Neuron (in vitro differentiated cells): ENCODE data around the gene JAK2.

Experiments
- H2AFZ ChIP-seq: one replicate; pipeline ENCODE4 v1.6.1; 2013; ENCODE audit warnings: low read depth, mild to moderate bottlenecking, inconsistent platforms, low read length, moderate library complexity
- H3K27me3 ChIP-seq: one replicate; pipeline ENCODE4 v1.6.1; 2013; ENCODE audit warnings: low read length; ENCODE audit not compliant: insufficient read depth
- H3K36me3 ChIP-seq: one replicate; pipeline ENCODE4 v1.6.1; 2013; ENCODE audit warnings: low read length; ENCODE audit not compliant: insufficient read depth
- H3K4me1 ChIP-seq: one replicate; pipeline ENCODE4 v1.6.1; 2013; ENCODE audit warnings: low read length; ENCODE audit not compliant: insufficient read depth
- H3K4me3 ChIP-seq: 2 replicates; pipeline ENCODE4 v1.5.1; 2013; ENCODE audit warnings: mild to moderate bottlenecking, low read length, moderate library complexity
- H3K9me3 ChIP-seq: one replicate; pipeline ENCODE4 v1.6.1; 2013; ENCODE audit warnings: low read length

JAK2 gene

GRCh38 chr9:4985386-4986266 lies 554 bp downstream of the JAK2 start:
- Histone ChIP-seq H2AFZ (peak overlapping the region; percentile 89), H3K36me3 (no peaks in the 10 kb centered on the region), H3K4me1 (peaks cover 18% of the 10 kb centered on the region), H3K4me3 (peak overlapping the region; percentile 92), H3K9me3 (no peaks in the 10 kb centered on the region), H3K27me3 (no peaks in the 10 kb centered on the region)

- H3K27me3 ChIP-seq = no peaks in the 10 kb centered on the region
- no peaks in the 10 kb centered on the region for H3K36me3 ChIP-seq
- H3K4me1 ChIP-seq = peaks cover 18% of the 10 kb centered on the region
- H3K4me3 ChIP-seq = peak overlapping the region; percentile 92
- no peaks in the 10 kb centered on the region for H3K9me3 ChIP-seq
- peak overlapping the region; percentile 89 for H2AFZ ChIP-seq
Observed at GRCh38 chr9:4986296-4986695, 1.2 kb downstream of the JAK2 start.

GRCh38 chr9:4986783-4987182 lies 1.7 kb downstream of the JAK2 start:
- Histone ChIP-seq H3K4me3 (no peak overlapping the region), H3K9me3 (no peaks in the 10 kb centered on the region), H3K4me1 (peaks cover 18% of the 10 kb centered on the region), H3K27me3 (no peaks in the 10 kb centered on the region), H3K36me3 (no peaks in the 10 kb centered on the region), H2AFZ (no peak overlapping the region)

- no peaks in the 10 kb centered on the region for H3K36me3 ChIP-seq
- peaks cover 18% of the 10 kb centered on the region for H3K4me1 ChIP-seq
- H3K27me3 ChIP-seq = no peaks in the 10 kb centered on the region
- H3K4me3 ChIP-seq = no peak overlapping the region
- H2AFZ ChIP-seq = no peak overlapping the region
- no peaks in the 10 kb centered on the region for H3K9me3 ChIP-seq
Observed at GRCh38 chr9:4987961-4988421, 2.9 kb downstream of the JAK2 start.

GRCh38 chr9:4992872-4993271 lies 7.8 kb downstream of the JAK2 start:
- Histone ChIP-seq H3K4me1 (no peaks in the 10 kb centered on the region), H3K4me3 (no peak overlapping the region), H3K36me3 (no peaks in the 10 kb centered on the region), H3K9me3 (no peaks in the 10 kb centered on the region), H2AFZ (no peak overlapping the region), H3K27me3 (no peaks in the 10 kb centered on the region)

- H3K36me3 ChIP-seq = no peaks in the 10 kb centered on the region
Observed at GRCh38 chr9:4994166-4994890, 9.3 kb downstream of the JAK2 start.

GRCh38 chr9:4997196-4997595 lies 12.1 kb downstream of the JAK2 start:
- H3K4me3 ChIP-seq = no peak overlapping the region
- no peak overlapping the region for H2AFZ ChIP-seq
- H3K36me3 ChIP-seq = no peaks in the 10 kb centered on the region
- H3K9me3 ChIP-seq = no peaks in the 10 kb centered on the region
- H3K27me3 ChIP-seq = no peaks in the 10 kb centered on the region
- H3K4me1 ChIP-seq = no peaks in the 10 kb centered on the region

More at GRCh38 chr9:4994166-4994890, 9.3 kb downstream of the JAK2 start:
- Histone ChIP-seq H3K4me3 (no peak overlapping the region), H3K9me3 (no peaks in the 10 kb centered on the region), H2AFZ (no peak overlapping the region), H3K4me1 (no peaks in the 10 kb centered on the region), H3K27me3 (no peaks in the 10 kb centered on the region)

GRCh38 chr9:4997631-4998030 lies 12.6 kb downstream of the JAK2 start:
- Histone ChIP-seq H3K9me3 (no peaks in the 10 kb centered on the region), H2AFZ (no peak overlapping the region), H3K4me1 (no peaks in the 10 kb centered on the region), H3K36me3 (no peaks in the 10 kb centered on the region), H3K27me3 (no peaks in the 10 kb centered on the region), H3K4me3 (no peak overlapping the region)

GRCh38 chr9:5002811-5003210 lies 17.7 kb downstream of the JAK2 start:
- H3K4me3 ChIP-seq = no peak overlapping the region
- H3K27me3 ChIP-seq = no peaks in the 10 kb centered on the region
- H3K9me3 ChIP-seq = no peaks in the 10 kb centered on the region
- H3K36me3 ChIP-seq = no peaks in the 10 kb centered on the region
- no peaks in the 10 kb centered on the region for H3K4me1 ChIP-seq
- no peak overlapping the region for H2AFZ ChIP-seq

- no peaks in the 10 kb centered on the region for H3K36me3 ChIP-seq
- H3K4me1 ChIP-seq = no peaks in the 10 kb centered on the region
- no peak overlapping the region for H2AFZ ChIP-seq
- no peaks in the 10 kb centered on the region for H3K9me3 ChIP-seq
- H3K27me3 ChIP-seq = no peaks in the 10 kb centered on the region
- H3K4me3 ChIP-seq = no peak overlapping the region
Observed at GRCh38 chr9:5004481-5004880, 19.4 kb downstream of the JAK2 start.

- Histone ChIP-seq H3K4me3 (no peak overlapping the region), H3K36me3 (no peaks in the 10 kb centered on the region), H3K4me1 (no peaks in the 10 kb centered on the region)
Observed at GRCh38 chr9:5008202-5008601, 23.1 kb downstream of the JAK2 start.

GRCh38 chr9:5013374-5013773 lies 28.3 kb downstream of the JAK2 start:
- Histone ChIP-seq H3K36me3 (no peaks in the 10 kb centered on the region), H3K4me1 (no peaks in the 10 kb centered on the region), H2AFZ (no peak overlapping the region), H3K27me3 (no peaks in the 10 kb centered on the region), H3K9me3 (peaks cover 2% of the 10 kb centered on the region), H3K4me3 (no peak overlapping the region)

More at GRCh38 chr9:5008202-5008601, 23.1 kb downstream of the JAK2 start:
- H3K9me3 ChIP-seq = no peaks in the 10 kb centered on the region
- no peaks in the 10 kb centered on the region for H3K27me3 ChIP-seq
- no peak overlapping the region for H2AFZ ChIP-seq

GRCh38 chr9:5015934-5016333 lies 30.9 kb downstream of the JAK2 start:
- Histone ChIP-seq H3K4me3 (no peak overlapping the region), H3K27me3 (no peaks in the 10 kb centered on the region), H3K4me1 (no peaks in the 10 kb centered on the region), H2AFZ (no peak overlapping the region), H3K9me3 (peaks cover 4% of the 10 kb centered on the region), H3K36me3 (no peaks in the 10 kb centered on the region)
